Activated T-helper 17 cell treated with anti-CD3 and anti-CD28 coated beads, Interleukin-2, amount 50 U/mL, for 72 hours (primary cell): ENCODE results near the gene UNKL. TPM values are rescaled to one million over a fixed set of nuclear protein-coding genes. Genes with fewer than 3 reads are reported as not detected.

Source experiments
- ATAC-seq: fragments of 150-1000 bp; cut with Tn5 transposase; replicated peaks from 2 replicates; pipeline ENCODE4 v1.10.0; 2021; ENCODE audit warnings: mild to moderate bottlenecking, moderate library complexity
- H3K27ac Mint-ChIP-seq: one replicate; pipeline ENCODE4 v1.8.0; 2022; ENCODE audit warnings: mixed read lengths
- H3K27me3 Mint-ChIP-seq: one replicate; pipeline ENCODE4 v1.8.0; 2022; ENCODE audit warnings: mixed read lengths
- H3K36me3 Mint-ChIP-seq: one replicate; pipeline ENCODE4 v1.8.0; 2022; ENCODE audit warnings: low read depth, mild to moderate bottlenecking, mixed read lengths
- H3K4me1 Mint-ChIP-seq: one replicate; pipeline ENCODE4 v1.8.0; 2022; ENCODE audit warnings: mixed read lengths
- H3K4me3 Mint-ChIP-seq: one replicate; pipeline ENCODE4 v1.8.0; 2022; ENCODE audit warnings: mild to moderate bottlenecking, mixed read lengths
- H3K9me3 Mint-ChIP-seq: one replicate; pipeline ENCODE4 v1.8.0; 2022; ENCODE audit warnings: mixed read lengths
- total RNA-seq, 2 donors: library from RNA; stranded (reverse); gene quantifications; one replicate each; pipeline ENCODE4 v1.2.3, GENCODE V29; 2022

The UNKL gene
- total RNA-seq, 2 donors from 2014 or later, result 36.4 to 76.4 TPM

GRCh38 chr16:1343428-1344242 lies 70.9 kb downstream of the UNKL start:
- H3K27ac Mint-ChIP-seq, result peak overlapping the region; percentile 49
- H3K4me3 Mint-ChIP-seq, result peak overlapping the region; percentile 73
- no peak for ATAC-seq
- no peaks in the 10 kb centered on the region for H3K9me3 Mint-ChIP-seq
- no peaks in the 10 kb centered on the region for H3K36me3 Mint-ChIP-seq
- peaks cover 7% of the 10 kb centered on the region for H3K4me1 Mint-ChIP-seq
- H3K27me3 Mint-ChIP-seq, result no peaks in the 10 kb centered on the region

GRCh38 chr16:1342526-1343427 lies 71.7 kb downstream of the UNKL start:
- ATAC-seq, result peak; percentile 95
- Mint-ChIP-seq H3K4me1 (peaks cover 7% of the 10 kb centered on the region), H3K4me3 (peak overlapping the region; percentile 73), H3K36me3 (no peaks in the 10 kb centered on the region), H3K27ac (peak overlapping the region; percentile 49), H3K9me3 (no peaks in the 10 kb centered on the region), H3K27me3 (no peaks in the 10 kb centered on the region)

- H3K27ac Mint-ChIP-seq, result no peak overlapping the region
These were observed 72.7 kb downstream of the UNKL start for GRCh38 chr16:1341495-1342420.

GRCh38 chr16:1340730-1341494 lies 73.6 kb downstream of the UNKL start:
- no peaks in the 10 kb centered on the region for H3K27me3 Mint-ChIP-seq
- ATAC-seq, result no peak
- H3K9me3 Mint-ChIP-seq, result no peaks in the 10 kb centered on the region
- no peak overlapping the region for H3K4me3 Mint-ChIP-seq
- H3K27ac Mint-ChIP-seq, result no peak overlapping the region
- no peaks in the 10 kb centered on the region for H3K36me3 Mint-ChIP-seq
- peaks cover 7% of the 10 kb centered on the region for H3K4me1 Mint-ChIP-seq

More at GRCh38 chr16:1341495-1342420, 72.7 kb downstream of the UNKL start:
- Mint-ChIP-seq H3K9me3 (no peaks in the 10 kb centered on the region), H3K4me3 (peak overlapping the region; percentile 73), H3K27me3 (no peaks in the 10 kb centered on the region), H3K4me1 (peaks cover 7% of the 10 kb centered on the region), H3K36me3 (no peaks in the 10 kb centered on the region)
- no peak for ATAC-seq

GRCh38 chr16:1338855-1339675 lies 75.4 kb downstream of the UNKL start:
- Mint-ChIP-seq H3K4me1 (peaks cover 7% of the 10 kb centered on the region), H3K9me3 (no peaks in the 10 kb centered on the region), H3K27me3 (no peaks in the 10 kb centered on the region), H3K4me3 (no peak overlapping the region), H3K27ac (no peak overlapping the region), H3K36me3 (no peaks in the 10 kb centered on the region)
- no peak for ATAC-seq

- peaks cover 5% of the 10 kb centered on the region for H3K4me1 Mint-ChIP-seq
- ATAC-seq, result no peak
- no peaks in the 10 kb centered on the region for H3K36me3 Mint-ChIP-seq
- H3K4me3 Mint-ChIP-seq, result no peak overlapping the region
- H3K27ac Mint-ChIP-seq, result no peak overlapping the region
- H3K27me3 Mint-ChIP-seq, result no peaks in the 10 kb centered on the region
- H3K9me3 Mint-ChIP-seq, result no peaks in the 10 kb centered on the region
These were observed 76.3 kb downstream of the UNKL start for GRCh38 chr16:1338119-1338730.

- no peak for ATAC-seq
- no peaks in the 10 kb centered on the region for H3K9me3 Mint-ChIP-seq
- H3K4me1 Mint-ChIP-seq, result no peaks in the 10 kb centered on the region
- H3K36me3 Mint-ChIP-seq, result no peaks in the 10 kb centered on the region
- H3K27ac Mint-ChIP-seq, result no peak overlapping the region
- no peaks in the 10 kb centered on the region for H3K27me3 Mint-ChIP-seq
- no peak overlapping the region for H3K4me3 Mint-ChIP-seq
These were observed 77.0 kb downstream of the UNKL start for GRCh38 chr16:1337486-1337885.

- no peaks in the 10 kb centered on the region for H3K27me3 Mint-ChIP-seq
- H3K4me1 Mint-ChIP-seq, result no peaks in the 10 kb centered on the region
- H3K27ac Mint-ChIP-seq, result no peak overlapping the region
- no peaks in the 10 kb centered on the region for H3K9me3 Mint-ChIP-seq
- H3K36me3 Mint-ChIP-seq, result no peaks in the 10 kb centered on the region
- no peak for ATAC-seq
- H3K4me3 Mint-ChIP-seq, result no peak overlapping the region
These were observed 77.9 kb downstream of the UNKL start for GRCh38 chr16:1336619-1337018.

- no peak overlapping the region for H3K4me3 Mint-ChIP-seq
- no peaks in the 10 kb centered on the region for H3K4me1 Mint-ChIP-seq
- H3K27ac Mint-ChIP-seq, result no peak overlapping the region
- H3K9me3 Mint-ChIP-seq, result no peaks in the 10 kb centered on the region
- no peaks in the 10 kb centered on the region for H3K27me3 Mint-ChIP-seq
- ATAC-seq, result no peak
- H3K36me3 Mint-ChIP-seq, result no peaks in the 10 kb centered on the region
These were observed 78.5 kb downstream of the UNKL start for GRCh38 chr16:1335996-1336395.

- H3K4me3 Mint-ChIP-seq, result no peak overlapping the region
- H3K36me3 Mint-ChIP-seq, result no peaks in the 10 kb centered on the region
- ATAC-seq, result no peak
- no peak overlapping the region for H3K27ac Mint-ChIP-seq
- no peaks in the 10 kb centered on the region for H3K4me1 Mint-ChIP-seq
- H3K27me3 Mint-ChIP-seq, result no peaks in the 10 kb centered on the region
- H3K9me3 Mint-ChIP-seq, result no peaks in the 10 kb centered on the region
These were observed 79.1 kb downstream of the UNKL start for GRCh38 chr16:1335211-1335971.

- H3K4me1 Mint-ChIP-seq, result no peaks in the 10 kb centered on the region
- no peak overlapping the region for H3K27ac Mint-ChIP-seq
- H3K4me3 Mint-ChIP-seq, result no peak overlapping the region
- no peaks in the 10 kb centered on the region for H3K9me3 Mint-ChIP-seq
- H3K27me3 Mint-ChIP-seq, result no peaks in the 10 kb centered on the region
- ATAC-seq, result no peak
- no peaks in the 10 kb centered on the region for H3K36me3 Mint-ChIP-seq
These were observed 79.8 kb downstream of the UNKL start for GRCh38 chr16:1334739-1335138.
